HG03520 (cell line): ENCODE data around the gene MICAL3.

ENCODE experiments used
- ATAC-seq: cut with Tn5 transposase; IDR thresholded peaks from one replicate; pipeline ENCODE4 v1.9.1; 2021; ENCODE audit warnings: mild to moderate bottlenecking, moderate library complexity; ENCODE audit not compliant: unreplicated experiment

MICAL3 gene

GRCh38 chr22:17802822-17803221 is 221.5 kb downstream of the MICAL3 start:
- no peak for ATAC-seq

- ATAC-seq: no peak
Measured at GRCh38 chr22:17802411-17802810, 221.9 kb downstream of the MICAL3 start.

- ATAC-seq: no peak
Measured at GRCh38 chr22:17797721-17798559, 226.4 kb downstream of the MICAL3 start.

DNA sequence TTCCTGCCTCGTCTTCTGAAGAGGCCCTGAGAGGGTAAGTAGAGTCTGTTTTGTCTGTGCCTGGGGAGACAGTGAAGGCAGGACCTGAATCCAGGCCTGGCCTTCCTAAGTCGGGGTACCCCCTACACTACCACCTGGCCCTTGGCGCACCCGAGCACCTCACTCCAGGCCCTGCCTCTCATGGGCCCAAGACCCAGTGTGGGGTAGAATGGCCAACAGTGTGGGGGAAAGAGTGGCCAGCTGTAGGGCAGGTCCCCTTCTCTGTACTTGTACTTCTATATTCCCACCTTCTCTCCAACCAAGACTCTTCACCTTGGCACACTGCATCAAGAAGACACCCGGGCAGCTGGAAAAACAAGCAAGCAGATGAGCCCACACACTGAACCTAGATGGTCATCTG is 227.7 kb downstream of the MICAL3 start:
- no peak for ATAC-seq

DNA sequence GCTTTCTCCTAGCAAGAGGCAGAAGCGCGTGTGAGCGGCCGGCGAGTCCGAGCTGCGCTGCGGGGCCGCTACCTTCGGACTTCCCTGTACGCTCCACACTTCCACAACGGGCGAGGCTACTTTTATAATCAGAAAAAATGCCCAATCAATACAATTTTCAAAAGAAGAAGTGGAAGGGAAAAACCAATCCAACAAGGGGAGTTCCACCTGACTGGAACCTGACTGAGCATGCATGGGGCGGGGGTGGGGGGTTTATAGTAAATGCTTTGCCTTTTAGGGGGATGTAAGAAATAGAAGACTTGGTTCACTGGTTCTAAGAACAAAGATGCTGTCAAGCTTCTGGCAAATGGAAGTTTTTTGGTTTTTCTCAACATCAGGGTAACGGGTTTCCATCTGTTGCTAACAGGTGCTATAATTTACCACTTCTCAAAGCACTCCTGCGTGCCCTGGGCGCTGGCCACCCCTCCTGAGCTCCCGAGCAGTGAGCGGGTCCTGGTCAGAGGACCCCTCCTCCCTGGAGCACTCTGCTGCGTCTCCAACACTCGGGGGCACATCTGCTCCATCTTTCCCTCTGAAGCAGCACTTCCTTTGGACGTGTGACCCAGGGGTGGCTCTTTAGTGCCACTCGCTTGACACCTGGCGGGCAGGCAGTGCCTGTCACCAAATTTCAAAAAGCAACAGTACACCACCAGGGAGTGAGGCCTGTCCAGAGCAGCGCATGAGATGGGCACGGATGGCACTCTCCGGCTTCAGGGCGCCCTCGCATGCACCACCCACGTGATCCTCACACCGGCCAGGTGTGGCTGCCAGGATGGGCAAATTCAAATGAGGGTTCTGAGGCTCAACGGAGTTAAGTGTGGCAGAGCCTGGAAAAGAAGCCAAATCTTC is 228.5 kb downstream of the MICAL3 start:
- no peak for ATAC-seq

DNA sequence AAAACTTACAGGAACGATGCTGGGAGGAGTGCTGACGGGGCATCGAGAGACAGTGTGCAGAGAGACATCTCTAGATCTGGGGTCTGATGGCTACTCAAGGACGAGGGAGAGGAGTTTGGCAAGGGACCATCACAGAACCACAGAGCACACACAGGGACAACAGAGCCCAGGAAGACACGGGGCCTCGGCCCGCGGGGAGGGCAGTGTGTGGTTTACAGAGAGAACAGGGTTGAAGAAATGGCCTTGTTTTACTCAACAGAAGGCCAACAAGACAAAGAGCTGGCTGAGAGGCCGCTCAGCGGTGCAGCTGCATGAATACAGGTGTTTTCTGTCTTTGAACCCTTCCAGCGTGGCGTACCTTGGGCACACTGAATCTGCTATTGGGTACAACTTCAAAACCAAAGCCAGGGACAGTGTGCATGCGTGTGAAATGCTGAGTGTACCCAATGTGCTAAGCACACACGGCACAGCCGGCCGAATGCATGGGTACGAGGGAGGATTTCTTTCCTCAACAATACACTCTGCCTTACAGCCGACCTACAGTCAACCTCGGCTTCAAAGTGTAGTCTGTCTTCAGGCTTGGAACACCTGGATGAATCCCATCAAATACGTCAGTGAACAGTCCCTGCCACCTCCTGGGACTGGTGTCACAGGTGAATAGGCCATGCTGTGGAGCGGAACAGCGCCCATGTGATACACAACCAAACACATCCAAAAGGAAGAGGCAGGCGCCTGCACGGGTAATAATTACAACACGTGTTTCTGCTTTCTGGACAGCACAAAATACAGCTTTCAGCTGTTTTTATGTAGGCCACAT is 229.4 kb downstream of the MICAL3 start:
- ATAC-seq: no peak

DNA sequence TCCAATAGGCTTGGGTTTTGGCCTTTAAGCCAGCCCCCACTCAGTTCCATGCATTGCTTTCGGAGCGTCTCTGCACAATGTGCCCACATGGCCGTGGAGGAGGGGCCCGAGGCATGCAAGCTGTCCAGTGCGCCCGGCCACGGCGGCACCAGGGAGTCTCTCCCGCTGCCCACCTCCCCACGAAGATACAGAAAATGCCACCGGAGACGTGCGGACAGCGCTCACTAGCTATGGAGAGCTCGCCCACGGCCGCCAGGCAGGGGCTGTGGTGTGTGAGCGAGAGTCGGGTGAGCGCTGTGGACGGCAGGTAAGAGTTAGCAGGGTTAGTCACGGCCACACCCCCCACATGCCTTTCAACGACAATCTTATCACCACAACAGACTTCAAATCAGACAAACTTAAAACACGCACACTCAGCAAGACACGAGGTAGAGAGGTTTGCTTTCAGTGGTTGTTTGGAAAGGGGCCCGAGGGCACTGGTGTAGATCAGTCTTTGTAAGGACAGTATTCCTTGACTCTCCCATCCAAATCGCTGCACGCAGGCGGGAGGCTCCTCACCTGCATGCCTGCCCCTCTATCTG is 231.4 kb downstream of the MICAL3 start:
- ATAC-seq: no peak

DNA sequence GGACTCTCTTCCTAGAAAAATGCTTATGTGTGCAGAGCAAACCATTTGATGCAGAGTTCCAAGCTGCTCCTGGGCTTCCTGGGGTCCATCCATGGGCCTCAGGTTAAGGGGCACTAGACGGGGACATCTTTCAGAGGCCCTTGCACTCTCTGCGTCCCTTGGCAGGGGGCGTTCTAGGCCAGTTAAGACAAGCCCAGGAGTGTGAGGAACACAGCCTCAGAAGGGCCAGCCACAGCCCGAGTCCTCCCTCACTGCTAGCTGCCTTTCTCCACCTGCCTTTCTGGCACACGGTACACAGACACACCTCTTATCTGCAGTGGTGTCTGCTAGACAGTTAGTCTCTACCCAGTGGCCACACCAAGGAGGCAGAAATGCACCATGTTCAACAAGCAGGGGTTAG is 232.1 kb downstream of the MICAL3 start:
- ATAC-seq: no peak

GRCh38 chr22:17791196-17791595 is 233.2 kb downstream of the MICAL3 start:
- ATAC-seq: no peak

GRCh38 chr22:17789379-17790200 is 234.8 kb downstream of the MICAL3 start:
- no peak for ATAC-seq

DNA sequence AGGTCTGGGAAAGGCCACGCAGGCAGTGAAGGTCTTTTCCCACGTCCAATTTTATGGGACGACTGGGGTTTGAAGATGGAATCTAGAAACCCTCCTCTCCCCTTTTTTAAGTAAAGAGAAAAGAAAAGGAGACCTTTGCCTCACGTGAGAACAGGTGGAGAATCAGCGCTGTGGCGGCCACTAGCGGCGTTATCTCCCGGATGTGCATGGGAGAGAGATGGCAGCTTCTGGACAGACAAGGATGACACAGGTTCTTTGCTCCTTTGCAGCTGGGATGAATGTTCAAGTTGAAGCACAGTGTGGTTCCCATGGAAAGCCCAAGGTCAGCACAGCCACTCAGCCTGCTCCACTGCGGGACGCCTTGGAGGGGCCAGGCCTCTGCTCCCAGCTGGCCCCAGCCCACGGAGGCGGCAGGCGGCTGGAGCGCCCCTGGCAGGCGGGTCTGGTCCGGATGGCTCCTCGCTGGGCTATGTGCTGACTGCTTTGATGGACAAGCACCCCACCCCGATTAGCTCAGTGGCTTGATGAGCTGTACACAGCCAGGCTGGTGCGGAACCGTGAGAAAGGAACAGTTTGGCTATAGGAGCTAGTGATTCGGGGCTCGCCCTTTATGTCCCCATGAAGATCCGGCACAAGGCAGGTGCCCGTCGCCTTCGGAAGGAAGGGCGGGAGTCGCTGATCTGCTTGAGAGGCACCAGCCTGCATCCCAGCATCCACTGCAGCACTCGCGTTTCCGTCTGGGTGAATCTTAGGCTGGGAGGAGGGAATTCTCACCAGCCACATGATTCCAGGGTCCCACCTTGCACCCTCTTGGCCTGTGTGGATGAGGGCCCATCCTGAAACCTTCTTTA is 235.6 kb downstream of the MICAL3 start:
- ATAC-seq: no peak

DNA sequence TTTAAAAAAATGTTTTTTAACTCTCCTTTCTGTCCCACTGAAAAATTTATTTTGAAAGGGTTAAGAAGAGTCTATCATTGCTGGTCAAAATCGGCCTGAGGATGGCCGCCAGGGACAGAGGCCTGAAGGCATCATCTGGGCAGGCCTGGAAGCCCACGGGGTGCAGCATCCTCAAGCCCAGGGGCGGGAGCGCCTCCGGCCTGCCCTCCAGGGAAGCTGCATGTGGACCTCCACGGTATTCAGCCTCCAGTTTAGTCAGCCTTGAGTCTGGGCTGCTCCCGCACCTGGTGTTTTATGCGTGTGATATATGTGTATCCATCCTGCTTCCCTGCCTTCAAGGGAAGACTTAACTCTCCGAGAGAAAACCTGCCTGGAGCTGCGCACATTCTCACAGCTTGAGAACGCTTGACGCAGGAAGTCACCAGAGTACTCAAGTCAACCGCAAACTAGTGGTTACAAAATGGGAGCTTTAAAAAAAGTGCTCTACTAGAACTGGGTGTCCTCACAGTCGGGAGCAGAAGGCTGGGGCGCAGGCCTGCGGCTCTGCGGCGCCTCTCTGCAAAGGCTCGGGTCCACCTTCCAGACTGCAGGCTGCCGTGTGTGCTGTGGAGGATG is 236.5 kb downstream of the MICAL3 start:
- ATAC-seq: no peak

- no peak for ATAC-seq
Measured at GRCh38 chr22:17787241-17787640, 237.1 kb downstream of the MICAL3 start.

DNA sequence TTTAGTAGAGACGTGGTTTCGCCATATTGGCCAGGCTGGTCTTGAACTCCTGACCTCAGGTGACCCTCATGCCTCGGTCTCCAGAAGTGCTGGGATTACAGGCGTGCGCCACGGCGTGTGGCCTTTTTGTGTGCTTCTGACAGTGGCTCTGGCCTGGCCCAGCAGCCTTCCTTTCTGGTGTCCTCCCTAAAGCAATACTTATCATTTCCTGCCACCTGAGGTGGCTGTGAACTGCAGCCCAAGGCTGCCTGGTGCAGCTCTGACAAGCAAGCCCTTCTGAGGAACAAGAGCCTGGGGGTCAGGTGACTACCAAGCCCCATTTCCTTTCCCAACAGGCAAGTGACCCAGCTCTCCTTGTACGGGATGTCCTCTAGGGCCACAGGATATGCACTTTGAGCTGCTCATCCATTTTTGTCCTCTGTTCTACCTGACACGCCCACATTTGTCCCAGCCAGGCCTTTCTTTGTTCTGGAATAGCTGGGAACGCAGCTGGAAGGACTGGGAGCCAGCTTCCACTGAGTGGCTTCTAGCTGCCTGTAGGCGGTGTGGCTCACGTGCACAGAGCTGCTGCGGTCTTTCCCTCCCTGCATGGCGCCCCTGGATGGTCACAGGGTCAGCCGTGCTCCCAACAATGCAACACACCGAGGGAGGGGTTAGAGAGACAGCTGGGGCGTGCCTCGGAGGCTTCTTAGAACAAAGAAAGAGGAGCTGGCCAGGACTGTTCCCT is 237.8 kb downstream of the MICAL3 start:
- ATAC-seq: no peak

- ATAC-seq: no peak
Measured at GRCh38 chr22:17785185-17786184, 238.9 kb downstream of the MICAL3 start.

DNA sequence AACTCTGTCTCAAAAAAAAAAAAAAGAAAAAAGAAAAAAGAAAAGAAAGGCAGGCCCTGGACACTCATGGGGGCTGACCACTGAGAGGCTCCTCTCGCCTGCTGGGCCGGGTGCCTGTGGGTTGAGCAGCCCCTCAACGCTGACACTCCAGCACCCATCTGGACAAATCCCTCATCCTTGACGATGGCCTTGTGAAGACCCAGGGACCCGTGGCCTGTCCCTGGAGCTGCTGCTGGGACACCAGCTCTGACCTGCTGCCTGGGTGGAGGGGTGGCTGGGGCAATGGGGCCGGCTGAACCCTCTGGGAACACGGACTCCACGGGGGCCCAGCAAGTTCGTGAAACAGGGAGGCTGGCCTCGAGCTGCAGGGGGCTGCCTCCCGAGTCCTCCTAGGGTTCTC is 239.6 kb downstream of the MICAL3 start:
- no peak for ATAC-seq
